Measurements from ENCODE around the gene RMDN2. TPM values are rescaled to one million over a fixed set of nuclear protein-coding genes. Genes with fewer than 3 reads are reported as not detected.

Gene RMDN2
- 12.2 TPM for total RNA-seq

GRCh38 chr2:37925063-37925897 is at the start of gene RMDN2:
TSS of gene RMDN2 (plus strand) at chr2:37925287. CDS start at chr2:37929278, 3,991 bp downstream.

Other genes starting within 250 kb of the RMDN2 start
- gene CYP1B1, start 150.9 kb downstream of the RMDN2 start, total RNA-seq, result 1.9 TPM

Measured in parietal lobe (tissue), 1 donor.